GM18873 (cell line): Measurements from ENCODE around the gene NXF1.
A peak's percentile ranks its signal among the peaks of the same experiment; 100 is the strongest.
"Not testable (repeated sequence)": the region's sequence is repeated elsewhere in the genome, so short reads cannot be mapped to it uniquely, and the experiment has no call there.

ENCODE experiments used
- ATAC-seq: cut with Tn5 transposase; IDR thresholded peaks from one replicate; pipeline ENCODE4 v1.9.1; 2021; ENCODE audit warnings: mild to moderate bottlenecking, moderate library complexity, moderate number of reproducible peaks; ENCODE audit not compliant: unreplicated experiment, low FRiP score

NXF1 gene

GRCh38 chr11:62805076-62805892 lies at the start of gene NXF1:
Gene NXF1 (minus strand): TSS chr11:62805440. CDS start chr11:62805356, 84 bp downstream.
- ATAC-seq: peak; percentile 78

GRCh38 chr11:62854013-62854824 lies 49.0 kb upstream of the NXF1 start:
- ATAC-seq: no peak

GRCh38 chr11:62853279-62853965 lies 48.2 kb upstream of the NXF1 start:
- no peak for ATAC-seq

GRCh38 chr11:62852523-62853188 lies 47.4 kb upstream of the NXF1 start:
- no peak for ATAC-seq

- no peak for ATAC-seq
These were observed 46.7 kb upstream of the NXF1 start for GRCh38 chr11:62851807-62852522.

GRCh38 chr11:62850911-62851806 lies 45.9 kb upstream of the NXF1 start:
- no peak for ATAC-seq

- no peak for ATAC-seq
These were observed 42.6 kb upstream of the NXF1 start for GRCh38 chr11:62847767-62848314.

GRCh38 chr11:62846177-62846576 lies 40.9 kb upstream of the NXF1 start:
- no peak for ATAC-seq

- no peak for ATAC-seq
These were observed 38.9 kb upstream of the NXF1 start for GRCh38 chr11:62844154-62844553.

GRCh38 chr11:62843466-62843865 lies 38.2 kb upstream of the NXF1 start:
- no peak for ATAC-seq

- not testable (repeated sequence) for ATAC-seq
These were observed 37.7 kb upstream of the NXF1 start for GRCh38 chr11:62842891-62843290.

- ATAC-seq: no peak
These were observed 37.0 kb upstream of the NXF1 start for GRCh38 chr11:62842171-62842741.

GRCh38 chr11:62841361-62842170 lies 36.3 kb upstream of the NXF1 start:
- ATAC-seq: peak; percentile 53

GRCh38 chr11:62840721-62841360 lies 35.6 kb upstream of the NXF1 start:
- not testable (repeated sequence) for ATAC-seq

- ATAC-seq: peak; percentile 46
These were observed 34.1 kb upstream of the NXF1 start, which contains the start of gene WDR74 for GRCh38 chr11:62839050-62839945. Gene WDR74 (minus strand): TSS chr11:62839590. CDS start chr11:62839570, 20 bp downstream.

- ATAC-seq: no peak
These were observed 30.1 kb upstream of the NXF1 start for GRCh38 chr11:62835336-62835735.
